NCI-H128 (cell line): ENCODE results near the gene DPH5.
"Not testable (repeated sequence)": the region's sequence is repeated elsewhere in the genome, so short reads cannot be mapped to it uniquely, and the experiment has no call there.

Source experiments
- DNase-seq: peaks from one replicate; lab custom pipeline; 2025; ENCODE audit not compliant: unreplicated experiment; lab: John Stamatoyannopoulos, UW

DPH5 gene

GRCh38 chr1:101032129-101032528, 6.5 kb upstream of the DPH5 start:
- not testable (repeated sequence) for DNase-seq

GRCh38 chr1:101030881-101031280, 5.3 kb upstream of the DPH5 start:
- DNase-seq: no peak

GRCh38 chr1:101029184-101029583, 3.6 kb upstream of the DPH5 start:
- DNase-seq: no peak

DNA sequence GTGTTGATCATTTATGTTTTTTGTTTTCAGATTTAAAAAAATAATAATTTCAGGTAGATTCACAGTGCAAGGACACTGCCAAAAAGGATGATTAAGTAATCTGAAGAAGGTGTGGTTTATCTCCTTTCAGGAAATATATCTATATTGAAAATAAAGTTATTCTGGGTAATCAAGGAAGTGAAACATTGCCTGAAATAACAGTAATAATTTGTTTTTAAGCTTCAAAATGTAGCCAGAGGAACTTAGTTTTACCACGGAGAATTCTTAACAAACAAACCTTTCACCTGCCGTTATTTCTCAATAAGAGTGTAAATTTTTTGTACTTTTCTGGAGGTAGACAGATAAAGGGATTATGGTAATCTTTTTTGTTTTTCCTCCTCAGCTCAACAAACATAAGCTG, 2.9 kb upstream of the DPH5 start:
- DNase-seq: no peak

GRCh38 chr1:101027194-101027772, 1.7 kb upstream of the DPH5 start:
- no peak for DNase-seq

GRCh38 chr1:101026430-101026788, 825 bp upstream of the DPH5 start:
- no peak for DNase-seq

DNA sequence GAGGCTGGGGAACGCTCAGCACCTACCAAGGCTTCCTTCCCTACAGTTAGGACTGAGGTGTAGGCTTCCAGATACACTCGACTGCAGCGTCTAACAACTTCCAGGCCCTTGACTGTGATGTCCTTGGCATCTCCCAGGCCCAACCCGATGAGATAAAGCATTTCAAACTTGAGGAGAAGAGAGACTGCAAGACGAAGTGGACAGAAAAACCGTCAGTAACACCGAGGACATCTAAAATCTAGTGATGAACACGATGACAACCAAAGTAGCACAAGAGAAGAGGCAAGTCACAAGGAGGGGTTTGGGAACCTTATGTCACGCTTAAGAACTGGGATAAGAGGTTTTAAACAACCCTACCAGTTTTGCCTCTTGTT, 314 bp downstream of the DPH5 start:
- no peak for DNase-seq

DNA sequence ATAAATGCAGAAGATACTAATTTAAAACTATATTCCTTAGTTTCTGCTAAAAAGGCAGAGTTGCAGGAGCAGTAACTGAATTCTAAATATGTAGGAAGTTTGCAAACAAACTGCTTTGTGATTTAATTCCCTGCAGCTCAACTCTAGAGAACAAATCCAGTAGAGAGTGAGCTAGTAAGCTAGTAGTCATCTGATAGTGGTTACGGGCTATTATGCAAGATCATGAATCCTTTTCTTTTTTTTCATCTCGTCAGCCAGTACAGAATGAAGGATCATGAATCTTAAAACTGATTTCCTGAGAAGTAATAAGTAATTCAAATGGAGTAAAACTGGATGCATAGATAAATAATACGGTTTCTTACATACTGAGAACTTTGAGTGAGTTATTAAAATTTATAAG, 3.3 kb downstream of the DPH5 start:
- DNase-seq: no peak

DNA sequence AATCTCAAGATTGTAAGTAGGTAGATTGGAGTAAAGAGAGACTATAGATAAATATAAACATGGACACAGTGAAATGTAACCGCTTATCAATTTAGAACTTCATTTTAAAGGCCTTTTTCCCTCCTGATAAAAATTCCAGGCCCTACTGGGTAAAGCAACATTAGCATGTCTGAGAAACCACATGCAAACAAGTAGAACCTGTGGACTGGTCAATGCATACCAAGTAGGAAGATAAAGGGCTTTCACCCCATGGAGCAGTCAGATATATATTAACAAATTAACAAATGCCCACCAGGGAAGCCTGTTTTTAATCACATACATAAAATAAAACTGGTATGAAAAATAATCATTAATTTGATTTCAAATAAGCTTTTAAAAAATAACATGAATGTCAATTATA, 8.1 kb downstream of the DPH5 start:
- DNase-seq: no peak

- DNase-seq: no peak
Measured at GRCh38 chr1:101013776-101014175, 11.8 kb downstream of the DPH5 start.

- no peak for DNase-seq
Measured at GRCh38 chr1:101008229-101008834, 17.3 kb downstream of the DPH5 start.

- DNase-seq: no peak
Measured at GRCh38 chr1:101006553-101006952, 19.0 kb downstream of the DPH5 start.

DNA sequence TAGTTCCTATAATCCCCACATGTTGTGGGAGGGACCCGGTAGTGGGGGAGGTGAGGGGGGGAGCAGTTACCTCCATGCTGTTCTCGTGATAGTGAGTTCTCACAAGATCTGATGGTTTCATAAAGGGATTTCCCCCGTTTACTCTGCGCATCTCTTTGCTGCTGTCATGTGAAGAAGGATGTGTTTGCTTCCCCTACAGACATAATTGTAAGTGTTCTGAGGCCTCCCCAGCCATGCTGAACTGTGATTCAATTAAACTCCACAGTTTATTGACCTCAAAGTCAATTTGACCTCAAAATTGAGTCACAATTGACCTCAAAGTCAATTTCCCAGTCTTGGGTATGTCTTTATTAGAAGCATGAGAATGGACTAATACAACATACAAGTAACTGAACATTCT, 19.7 kb downstream of the DPH5 start:
- DNase-seq: no peak

DNA sequence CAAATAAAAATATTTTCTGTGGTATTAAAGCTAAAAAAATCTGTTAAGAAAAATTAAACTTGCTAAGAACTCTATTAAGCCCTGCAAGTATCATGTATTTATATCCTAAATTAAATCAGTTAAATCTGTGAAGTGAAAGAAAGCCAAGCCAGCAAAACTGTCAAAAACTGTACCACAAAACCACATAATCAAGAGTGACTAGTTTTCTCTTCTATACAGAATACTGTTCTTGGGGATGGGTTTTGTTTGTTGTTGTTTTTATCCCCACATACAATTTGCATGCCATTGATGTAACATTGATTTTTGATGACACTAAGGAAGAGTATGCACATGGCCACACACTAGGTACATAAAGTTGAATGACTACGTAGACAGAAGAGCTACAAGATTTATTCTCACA, 20.4 kb downstream of the DPH5 start:
- DNase-seq: no peak

GRCh38 chr1:101004670-101005069, 20.9 kb downstream of the DPH5 start:
- DNase-seq: no peak

DNA sequence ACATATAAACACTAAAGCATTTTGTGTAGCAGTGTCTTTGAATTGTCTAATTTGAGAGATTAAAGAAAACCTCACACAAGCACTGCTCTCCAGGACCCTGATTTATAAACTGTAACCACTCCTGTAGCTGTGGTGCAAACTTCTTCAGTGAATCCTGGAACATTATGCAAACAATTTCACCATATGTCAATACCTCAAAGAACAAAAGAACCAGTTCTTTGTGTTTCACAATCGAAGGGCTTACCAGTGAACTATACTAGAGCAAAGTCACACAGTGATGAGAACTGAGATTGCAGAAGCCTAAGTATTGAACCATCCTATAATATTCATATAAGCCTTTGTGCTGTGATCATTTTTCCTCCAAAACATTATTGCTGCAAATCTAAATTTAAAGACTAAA, 21.5 kb downstream of the DPH5 start:
- no peak for DNase-seq

GRCh38 chr1:101003012-101003650, 22.5 kb downstream of the DPH5 start:
- DNase-seq: no peak

GRCh38 chr1:101002551-101002950, 23.0 kb downstream of the DPH5 start:
- DNase-seq: no peak

DNA sequence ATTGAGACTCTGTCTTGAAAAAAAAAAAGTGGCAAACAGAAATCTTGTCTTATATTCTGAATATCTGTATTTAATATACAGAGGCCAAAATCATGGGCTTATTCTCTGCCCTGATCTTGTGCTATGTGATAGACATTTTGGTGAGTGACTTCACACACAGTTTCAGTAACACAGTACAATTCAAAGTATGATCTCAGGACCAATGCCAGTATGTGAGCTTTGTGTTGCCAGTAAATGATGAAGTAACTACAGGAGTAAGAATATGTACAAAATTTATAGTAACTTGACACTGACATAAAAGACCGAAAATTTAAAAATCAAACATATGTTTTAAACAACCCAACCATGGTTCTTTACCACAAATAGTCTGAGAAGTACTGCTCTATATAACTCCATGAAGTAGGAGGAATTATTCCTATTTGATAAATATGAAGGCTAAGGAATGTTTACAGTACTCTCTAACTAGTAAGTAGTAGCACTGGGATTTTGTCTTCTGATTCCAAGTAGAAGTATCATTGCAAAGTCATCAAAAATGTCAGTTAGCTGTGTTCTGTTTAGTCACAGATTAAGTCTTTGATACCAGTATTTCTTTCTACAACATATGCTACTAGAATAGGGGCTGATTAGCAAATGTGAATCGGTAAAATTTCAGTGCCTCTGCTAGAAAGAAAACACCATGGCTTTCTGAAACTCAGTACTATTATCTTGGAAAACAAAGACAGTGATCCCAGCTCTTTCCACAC, 25.3 kb downstream of the DPH5 start:
- DNase-seq: no peak

DNA sequence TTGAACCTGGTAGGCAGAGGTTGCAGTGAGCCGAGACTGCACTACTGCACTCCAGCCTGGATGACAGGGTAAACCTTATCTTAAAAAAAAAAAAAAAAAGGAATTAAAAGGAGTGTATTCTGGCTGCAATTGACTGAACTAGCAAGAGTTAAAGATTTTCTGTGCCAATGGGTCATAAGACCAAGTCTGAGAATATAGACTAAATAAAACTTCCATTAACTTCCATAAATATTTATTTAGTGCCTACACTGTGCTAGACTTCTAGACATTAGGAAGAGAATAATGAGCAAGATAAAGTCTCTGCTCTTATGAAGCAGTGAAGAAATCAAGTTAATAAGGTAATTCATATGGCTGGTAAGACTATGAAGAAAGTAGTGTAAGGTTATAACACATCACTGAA, 27.2 kb downstream of the DPH5 start:
- no peak for DNase-seq

DNA sequence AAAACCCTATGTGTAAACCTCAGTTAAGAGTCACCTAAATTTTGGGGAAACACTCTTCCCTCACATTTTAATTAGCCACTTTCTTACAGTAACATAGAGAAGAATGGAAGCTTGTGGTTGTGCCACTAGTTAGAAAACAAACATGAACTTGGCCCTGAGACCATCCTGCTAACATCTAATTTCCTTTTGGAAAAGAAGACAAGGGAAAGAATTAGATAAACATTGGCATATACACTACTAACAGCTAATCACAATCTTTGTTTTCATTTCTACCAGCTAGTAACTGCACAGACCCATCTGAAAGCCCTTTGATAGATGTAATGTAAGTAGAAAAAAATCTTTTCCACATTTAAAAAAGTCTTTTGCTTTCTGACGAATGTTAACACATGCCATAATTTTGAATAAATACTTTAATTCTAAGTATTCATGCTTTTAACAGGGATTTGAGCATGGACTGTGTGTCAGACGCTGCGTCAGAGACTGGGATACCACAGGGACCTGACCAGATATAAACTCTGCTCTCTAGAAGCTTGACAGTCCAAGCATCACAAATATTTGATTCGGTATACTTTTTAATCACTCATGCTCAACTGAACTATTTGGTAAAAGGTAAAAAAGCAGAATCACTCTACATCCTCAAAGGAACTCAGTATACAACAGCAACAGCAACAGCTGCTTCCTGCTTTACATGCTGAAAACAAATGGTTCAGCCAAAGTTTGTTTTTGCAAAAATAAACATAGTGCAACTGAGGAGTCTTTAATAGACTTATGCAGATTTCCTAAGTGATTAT, 30.2 kb downstream of the DPH5 start:
- no peak for DNase-seq
